HG02981 (cell line): ENCODE data around the gene MRPL14.

Experiments
- ATAC-seq: cut with Tn5 transposase; IDR thresholded peaks from one replicate; pipeline ENCODE4 v1.9.1; 2021; ENCODE audit warnings: mild to moderate bottlenecking, moderate library complexity; ENCODE audit not compliant: unreplicated experiment

MRPL14 gene

GRCh38 chr6:44067173-44068139, 59.8 kb downstream of the MRPL14 start:
- ATAC-seq = no peak

GRCh38 chr6:44066394-44067172, 60.7 kb downstream of the MRPL14 start:
- ATAC-seq = no peak

- ATAC-seq = no peak
Observed at GRCh38 chr6:44065443-44066140, 61.7 kb downstream of the MRPL14 start.

GRCh38 chr6:44064948-44065272, 62.3 kb downstream of the MRPL14 start:
- ATAC-seq = no peak

GRCh38 chr6:44064089-44064947, 62.9 kb downstream of the MRPL14 start:
- no peak for ATAC-seq

- no peak for ATAC-seq
Observed at GRCh38 chr6:44063561-44064059, 63.6 kb downstream of the MRPL14 start.
